SK-N-SH (cell line): Measurements from ENCODE around the gene CCNL1. TPM values are rescaled to one million over a fixed set of nuclear protein-coding genes. Genes with fewer than 3 reads are reported as not detected.

Experiments used
- CTCF ChIA-PET: fragments of 300-600, 350-600 bp; formaldehyde crosslinking; extraction: SDS; loops from one replicate; lab custom pipeline; 2021; lab: Yijun Ruan, JAX
- POLR2A ChIA-PET: fragments of 350-600 bp; sonication (Branson Sonifier 250); formaldehyde crosslinking; extraction: SDS; loops from one replicate; lab custom pipeline; 2020; ENCODE audit warnings: antibody characterized with exemption, inconsistent platforms; lab: Yijun Ruan, JAX
- DNase-seq: peaks from one replicate; pipeline ENCODE4 v3.0.0; 2012
- H2AFZ ChIP-seq: fragments of 200-600 bp; sonication (generic); 2 replicates; pipeline ENCODE4 v1.8.1; 2016; ENCODE audit warnings: antibody characterized with exemption, mild to moderate bottlenecking, low read depth
- H3F3A ChIP-seq: fragments of 200-600 bp; sonication (generic); replicated peaks from 2 replicates; pipeline ENCODE3; 2016; ENCODE audit warnings: antibody characterized with exemption, mild to moderate bottlenecking; ENCODE audit not compliant: insufficient read depth
- H3K27ac ChIP-seq, 2 experiments: fragments of 200-500 bp in 1 of 2; fragments of 200-600 bp in 1 of 2; sonication (Bioruptor generic) in 1 of 2; sonication (generic), shearing (Covaris generic) in 1 of 2; 2 replicates each; pipeline versions ENCODE4 v1.5.1 to v1.6.1; 2014 to 2016; ENCODE audit warnings: low read depth in 2 of 2, inconsistent platforms in 1 of 2, low read length in 1 of 2, mild to moderate bottlenecking in 1 of 2, mixed read lengths in 1 of 2
- H3K27me3 ChIP-seq: fragments of 200-600 bp; sonication (generic), shearing (Covaris generic); 2 replicates; pipeline ENCODE4 v1.6.1; 2016; ENCODE audit warnings: mixed run types; ENCODE audit not compliant: insufficient read depth
- H3K36me3 ChIP-seq, 2 experiments: fragments of 200-500 bp in 1 of 2; fragments of 200-600 bp in 1 of 2; sonication (Bioruptor generic) in 1 of 2; sonication (generic) in 1 of 2; replicated peaks in 1 of 2; 2 replicates each; pipeline versions ENCODE3 to v1.5.1; 2014 to 2016; ENCODE audit warnings: low read length in 1 of 2, mild to moderate bottlenecking in 1 of 2; ENCODE audit not compliant: insufficient read depth in 2 of 2, control insufficient read depth in 1 of 2
- H3K4me1 ChIP-seq, 2 experiments: fragments of 200-500 bp in 1 of 2; fragments of 200-600 bp in 1 of 2; sonication (Bioruptor generic) in 1 of 2; sonication (generic), shearing (Covaris generic) in 1 of 2; 2 replicates each; pipeline versions ENCODE4 v1.5.1 to v1.6.1; 2014 to 2016; ENCODE audit warnings: low read depth in 1 of 2, low read length in 1 of 2, mixed run types in 1 of 2; ENCODE audit not compliant: insufficient read depth in 2 of 2, control insufficient read depth in 1 of 2
- H3K4me2 ChIP-seq: fragments of 200-600 bp; sonication (generic), shearing (Covaris generic); 2 replicates; pipeline ENCODE4 v1.6.1; 2017; ENCODE audit warnings: mixed run types
- H3K4me3 ChIP-seq, 2 experiments: fragments of 200-500 bp in 1 of 2; fragments of 200-600 bp in 1 of 2; sonication (Bioruptor generic) in 1 of 2; sonication (generic), shearing (Covaris generic) in 1 of 2; 2 replicates each; pipeline versions ENCODE4 v1.5.1 to v1.8.1; 2014 to 2016; ENCODE audit warnings: low read depth in 2 of 2, inconsistent platforms in 1 of 2, low read length in 1 of 2, mild to moderate bottlenecking in 1 of 2, mixed read lengths in 1 of 2, moderate library complexity in 1 of 2
- H3K79me2 ChIP-seq: fragments of 200-600 bp; sonication (generic); 2 replicates; pipeline ENCODE4 v1.8.1; 2017; ENCODE audit warnings: mild to moderate bottlenecking; ENCODE audit not compliant: insufficient read depth
- H3K9ac ChIP-seq: fragments of 200-600 bp; sonication (generic); 2 replicates; pipeline ENCODE4 v1.6.1; 2017; ENCODE audit warnings: mixed run types
- H3K9me2 ChIP-seq: fragments of 200-600 bp; sonication (generic); 2 replicates; pipeline ENCODE4 v1.6.1; 2017; ENCODE audit warnings: mixed run types
- H3K9me3 ChIP-seq: fragments of 200-600 bp; sonication (generic); 2 replicates; pipeline ENCODE4 v1.6.1; 2017; ENCODE audit warnings: mixed run types, mild to moderate bottlenecking, moderate library complexity
- H4K20me1 ChIP-seq: fragments of 200-600 bp; sonication (generic); 2 replicates; pipeline ENCODE4 v1.6.1; 2017; ENCODE audit warnings: mild to moderate bottlenecking, mixed run types; ENCODE audit not compliant: insufficient read depth
- CTCF ChIP-seq: fragments of 200-600 bp; sonication (generic); IDR thresholded peaks from 2 replicates; pipeline ENCODE4 v1.6.1; 2017; ENCODE audit warnings: antibody characterized with exemption, mild to moderate bottlenecking, moderate library complexity
- EP300 ChIP-seq, 2 experiments: IDR thresholded peaks; 2 replicates each; pipeline versions ENCODE4 v1.4.0 to v1.6.1; 2012; ENCODE audit warnings: borderline replicate concordance in 1 of 2, low read depth in 1 of 2, low read length in 1 of 2
- GABPA ChIP-seq: IDR thresholded peaks from 2 replicates; pipeline ENCODE4 v1.4.0; 2012; ENCODE audit warnings: low read depth, mild to moderate bottlenecking
- GATA2 ChIP-seq: sonication (generic); formaldehyde crosslinking; IDR thresholded peaks from 2 replicates; pipeline ENCODE4 v1.5.0; 2020; ENCODE audit warnings: mild to moderate bottlenecking, missing genetic modification reagents
- IRF3 ChIP-seq: fragments of 150-350 bp; IDR thresholded peaks from 2 replicates; pipeline ENCODE4 v1.6.1; 2016; ENCODE audit warnings: mild to moderate bottlenecking, low read depth, low read length
- MEF2A ChIP-seq: IDR thresholded peaks from 2 replicates; pipeline ENCODE4 v1.4.0; 2012; ENCODE audit warnings: low read depth, borderline replicate concordance
- NFIC ChIP-seq: IDR thresholded peaks from 2 replicates; pipeline ENCODE4 v1.4.0; 2012; ENCODE audit warnings: borderline replicate concordance
- NRF1 ChIP-seq: IDR thresholded peaks from 2 replicates; pipeline ENCODE4 v1.6.1; 2012; ENCODE audit warnings: low read depth, mild to moderate bottlenecking, low read length
- POLR2AphosphoS5 ChIP-seq: IDR thresholded peaks from 2 replicates; pipeline ENCODE4 v1.6.1; 2012; ENCODE audit warnings: low read depth, low read length
- RCOR1 ChIP-seq: fragments of 150-350 bp; IDR thresholded peaks from 2 replicates; pipeline ENCODE4 v1.6.1; 2017; ENCODE audit warnings: antibody characterized with exemption, low read length
- REST ChIP-seq: IDR thresholded peaks from 2 replicates; pipeline ENCODE4 v1.6.1; 2012; ENCODE audit warnings: mild to moderate bottlenecking, low read depth, low read length, moderate library complexity
- SMC3 ChIP-seq: IDR thresholded peaks from 2 replicates; pipeline ENCODE4 v1.6.1; 2012; ENCODE audit warnings: low read depth, low read length, improper control_type of control experiment
- TCF12 ChIP-seq: IDR thresholded peaks from 2 replicates; pipeline ENCODE4 v1.4.0; 2012
- YY1 ChIP-seq: IDR thresholded peaks from 2 replicates; pipeline ENCODE4 v1.4.0; 2012; ENCODE audit warnings: low read depth, mild to moderate bottlenecking
- ZBTB33 ChIP-seq: IDR thresholded peaks from 2 replicates; pipeline ENCODE4 v1.4.0; 2012; ENCODE audit warnings: low read depth, borderline replicate concordance
- WGBS: methylation state at CpG from one replicate; pipeline ENCODE4 v1.1.6; 2017; ENCODE audit warnings: low lambda C conversion rate; 5-methylcytosine and 5-hydroxymethylcytosine counted together
- polyA plus RNA-seq, 3 experiments: library from polyadenylated mRNA; depleted of rRNA; stranded (reverse); fragments of >200 nt; gene quantifications; 2 replicates each; pipeline ENCODE4 v1.2.3, GENCODE V29; 2012
- TF ChIP-seq, protein P1 (sequence below): fragments of 150-350 bp; IDR thresholded peaks from 2 replicates; pipeline ENCODE4 v1.6.1; 2017; ENCODE audit warnings: antibody characterized with exemption, low read length, low read depth, borderline replicate concordance

CCNL1 gene
- polyA plus RNA-seq, 1 of the 3 experiments (the other 2 are of a cell fraction), result 99.8 TPM

- H3K79me2 ChIP-seq, result peaks cover 6% of the 10 kb centered on the region
- TF ChIP-seq, protein P1, sequence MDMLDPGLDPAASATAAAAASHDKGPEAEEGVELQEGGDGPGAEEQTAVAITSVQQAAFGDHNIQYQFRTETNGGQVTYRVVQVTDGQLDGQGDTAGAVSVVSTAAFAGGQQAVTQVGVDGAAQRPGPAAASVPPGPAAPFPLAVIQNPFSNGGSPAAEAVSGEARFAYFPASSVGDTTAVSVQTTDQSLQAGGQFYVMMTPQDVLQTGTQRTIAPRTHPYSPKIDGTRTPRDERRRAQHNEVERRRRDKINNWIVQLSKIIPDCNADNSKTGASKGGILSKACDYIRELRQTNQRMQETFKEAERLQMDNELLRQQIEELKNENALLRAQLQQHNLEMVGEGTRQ, result no peak
- TF ChIP-seq ZBTB33 (no peak), CTCF (no peak)
- TF ChIP-seq, all 33 proteins: peak for 0
- no peak overlapping the region for H3K4me2 ChIP-seq
- H3K4me3 ChIP-seq, result no peak overlapping the region
- H3K27ac ChIP-seq, result no peak overlapping the region
- ChIA-PET CTCF (interaction anchor here (1.1 kb wide), 1 partner anchor 19 kb away, joined by 3 read pairs; no protein-coding TSS in a partner anchor), POLR2A (no interaction called here)
- 64% methylated on average over 3 of the region's 3 CpGs for WGBS
- H3K9me3 ChIP-seq, result peaks cover 6% of the 10 kb centered on the region; the same call in 1 of the 2 replicates
- H3K9ac ChIP-seq, result no peak overlapping the region
- no peaks in the 10 kb centered on the region for H3F3A ChIP-seq
- no peak for DNase-seq
- no peaks in the 10 kb centered on the region for H3K36me3 ChIP-seq
- no peaks in the 10 kb centered on the region for H3K4me1 ChIP-seq
- H4K20me1 ChIP-seq, result no peaks in the 10 kb centered on the region
- H3K27me3 ChIP-seq, result no peaks in the 10 kb centered on the region
- no peaks in the 10 kb centered on the region for H3K9me2 ChIP-seq
- no peak overlapping the region for H2AFZ ChIP-seq
These were observed 22.9 kb upstream of the CCNL1 start for GRCh38 chr3:157182879-157183278.

DNA sequence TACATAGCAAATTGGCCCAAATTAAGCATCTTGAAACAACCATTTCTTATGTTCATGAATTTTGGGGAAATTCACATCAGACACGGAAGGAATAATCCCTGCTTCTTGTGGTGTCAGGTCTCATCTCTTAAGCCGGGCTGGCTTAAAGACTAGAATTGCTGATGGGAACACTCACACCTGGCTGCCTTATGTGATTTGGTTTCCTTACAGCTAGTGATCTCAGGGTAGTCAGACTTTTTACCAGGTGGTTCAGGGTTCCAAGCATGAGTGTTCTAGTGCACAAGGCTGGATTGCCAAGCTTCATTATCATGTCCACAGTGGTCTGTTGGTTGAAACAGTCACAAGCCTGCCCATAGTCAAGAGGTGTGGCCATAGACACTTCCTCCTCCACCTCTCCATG lies 20.3 kb upstream of the CCNL1 start:
- Histone ChIP-seq H4K20me1 (no peaks in the 10 kb centered on the region), H3K79me2 (peaks cover 32% of the 10 kb centered on the region), H3K36me3 (peaks cover 0 to 3% of the 10 kb centered on the region in 2 experiments), H2AFZ (no peak overlapping the region), H3K9me2 (no peaks in the 10 kb centered on the region), H3K4me3 (no peak overlapping the region), H3K27ac (no peak overlapping the region), H3K4me2 (no peak overlapping the region), H3K9me3 (no peaks in the 10 kb centered on the region), H3K9ac (no peak overlapping the region), H3F3A (peaks cover 7% of the 10 kb centered on the region), H3K4me1 (peaks cover 0 to 7% of the 10 kb centered on the region in 2 experiments; a peak in 2 of 4 replicates), H3K27me3 (no peaks in the 10 kb centered on the region)
- ChIA-PET CTCF (no interaction called here), POLR2A (no interaction called here)
- no peak for DNase-seq
- 94% methylated on average over 2 of the region's 2 CpGs for WGBS
- TF ChIP-seq POLR2AphosphoS5 (no peak), EP300 (IDR thresholded peaks at IDR 0.05; ENCODE audit: borderline replicate concordance in 1 of 2, low read depth in 1 of 2, low read length in 1 of 2) (no peak), IRF3 (no peak), NRF1 (no peak), GATA2 (CRISPR knock-in tag) (no peak), MEF2A (no peak), REST (no peak), YY1 (no peak), GABPA (no peak), NFIC (no peak), RCOR1 (no peak), SMC3 (no peak), TCF12 (no peak)
- TF ChIP-seq, protein P1, result no peak
